ENCODE results near the gene TEKTIP1. TPM values are rescaled to one million over a fixed set of nuclear protein-coding genes. Genes with fewer than 3 reads are reported as not detected.
A peak's percentile ranks its signal among the peaks of the same experiment; 100 is the strongest.

TEKTIP1 gene
- total and polyA plus RNA-seq, 7 donors = 0.44 to 1.0 TPM; not detected in 5

GRCh38 chr19:3586127-3586626 is 47.2 kb downstream of the TEKTIP1 start:
- intact Hi-C loops (cut with DNase I) = no loop called here
- DNase-seq = no peak
- H3K9me3 ChIP-seq = no peaks in the 10 kb centered on the region
- peak overlapping the region; percentile 58 for H3K4me3 ChIP-seq
- no peaks in the 10 kb centered on the region for H3K36me3 ChIP-seq (ENCODE audit: insufficient read depth in 1 of 2, low read depth in 1 of 2)
- TF ChIP-seq CTCF (IDR thresholded peaks at IDR 0.05) = peak; percentile 39
- WGBS, 3 donors = 20 to 25% (median 20%) methylated on average over 15 to 16 of the region's 16 CpGs
- H3K27me3 ChIP-seq (ENCODE audit: insufficient read depth in 3 of 3, low read length in 2 of 3) = peaks cover 0 to 28% (median 12%) of the 10 kb centered on the region in 3 donors
- H3K4me1 ChIP-seq = no peaks in the 10 kb centered on the region
- peak in 3 of 4 donors; percentile 16 to 40 (median 30) for ATAC-seq
- no peak overlapping the region for H3K27ac ChIP-seq

- no peak for DNase-seq
- ATAC-seq = peak; percentile 70 to 87 (median 80)
- Histone ChIP-seq H3K4me3 (no peak overlapping the region), H3K36me3 (ENCODE audit: insufficient read depth in 1 of 2, low read depth in 1 of 2) (no peaks in the 10 kb centered on the region), H3K27ac (no peak overlapping the region), H3K27me3 (ENCODE audit: insufficient read depth in 3 of 3, low read length in 2 of 3) (peaks cover 0 to 28% (median 12%) of the 10 kb centered on the region in 3 donors), H3K9me3 (no peaks in the 10 kb centered on the region), H3K4me1 (no peaks in the 10 kb centered on the region)
- 48 to 55% (median 51%) methylated on average over 31 of the region's 31 CpGs for WGBS, 3 donors
- no peak for TF ChIP-seq CTCF (IDR thresholded peaks at IDR 0.05)
- intact Hi-C loops (cut with DNase I) = no loop called here
These were observed 47.9 kb downstream of the TEKTIP1 start for GRCh38 chr19:3586707-3587346.

- no peak for ATAC-seq
- H3K9me3 ChIP-seq = no peaks in the 10 kb centered on the region
- no peak overlapping the region for H3K4me3 ChIP-seq
- no peaks in the 10 kb centered on the region for H3K36me3 ChIP-seq (ENCODE audit: insufficient read depth in 1 of 2, low read depth in 1 of 2)
- DNase-seq = no peak
- H3K4me1 ChIP-seq = no peaks in the 10 kb centered on the region
- H3K27ac ChIP-seq = no peak overlapping the region
- intact Hi-C loops (cut with DNase I) = no loop called here
- H3K27me3 ChIP-seq (ENCODE audit: insufficient read depth in 3 of 3, low read length in 2 of 3) = peaks cover 0 to 23% (median 15%) of the 10 kb centered on the region in 3 donors
- WGBS, 3 donors = 80 to 85% (median 82%) methylated on average over 11 of the region's 11 CpGs
- no peak for TF ChIP-seq CTCF (IDR thresholded peaks at IDR 0.05)
These were observed 50.5 kb downstream of the TEKTIP1 start for GRCh38 chr19:3589439-3589838.

GRCh38 chr19:3589949-3590348 is 51.0 kb downstream of the TEKTIP1 start:
- intact Hi-C loops (cut with DNase I) = no loop called here
- no peak overlapping the region for H3K4me3 ChIP-seq
- no peak for DNase-seq
- no peaks in the 10 kb centered on the region for H3K9me3 ChIP-seq
- H3K27ac ChIP-seq = no peak overlapping the region
- no peak for TF ChIP-seq CTCF (IDR thresholded peaks at IDR 0.05)
- ATAC-seq = no peak
- WGBS, 3 donors = 91 to 97% (median 93%) methylated on average over 14 to 22 of the region's 22 CpGs
- no peaks in the 10 kb centered on the region for H3K4me1 ChIP-seq
- H3K27me3 ChIP-seq (ENCODE audit: insufficient read depth in 3 of 3, low read length in 2 of 3) = peaks cover 0 to 19% (median 15%) of the 10 kb centered on the region in 3 donors
- no peaks in the 10 kb centered on the region for H3K36me3 ChIP-seq (ENCODE audit: insufficient read depth in 1 of 2, low read depth in 1 of 2)

All from psoas muscle (tissue), 8 donors.